SKM-1 treated with dmso at 0.1 percent for 144 hours (cell line): ENCODE results near the gene SPECC1.
"Not testable (repeated sequence)": the region's sequence is repeated elsewhere in the genome, so short reads cannot be mapped to it uniquely, and the experiment has no call there.

Experiments
- DNase-seq: peaks from one replicate; lab custom pipeline; 2025; ENCODE audit not compliant: unreplicated experiment; lab: John Stamatoyannopoulos, UW

The SPECC1 gene

GRCh38 chr17:20067711-20068110 is 58.6 kb downstream of the SPECC1 start:
- no peak for DNase-seq

- no peak for DNase-seq
Measured at GRCh38 chr17:20068445-20068844, 59.3 kb downstream of the SPECC1 start.

GRCh38 chr17:20071824-20072691 is 62.9 kb downstream of the SPECC1 start:
- no peak for DNase-seq

- no peak for DNase-seq
Measured at GRCh38 chr17:20072692-20072992, 63.5 kb downstream of the SPECC1 start.

- DNase-seq: peak; percentile 89
Measured at GRCh38 chr17:20073055-20073979, 64.2 kb downstream of the SPECC1 start.

- DNase-seq: no peak
Measured at GRCh38 chr17:20074001-20074400, 64.8 kb downstream of the SPECC1 start.

- peak; percentile 30 for DNase-seq
Measured at GRCh38 chr17:20074489-20074888, 65.3 kb downstream of the SPECC1 start.

GRCh38 chr17:20076137-20076536 is 67.0 kb downstream of the SPECC1 start:
- not testable (repeated sequence) for DNase-seq

- DNase-seq: no peak
Measured at GRCh38 chr17:20077978-20078685, 69.0 kb downstream of the SPECC1 start.

- no peak for DNase-seq
Measured at GRCh38 chr17:20080513-20080912, 71.4 kb downstream of the SPECC1 start.

- DNase-seq: no peak
Measured at GRCh38 chr17:20083156-20083859, 74.1 kb downstream of the SPECC1 start.

GRCh38 chr17:20084621-20085282 is 75.6 kb downstream of the SPECC1 start:
- DNase-seq: no peak

- no peak for DNase-seq
Measured at GRCh38 chr17:20085283-20085845, 76.2 kb downstream of the SPECC1 start.

GRCh38 chr17:20086416-20087076 is 77.4 kb downstream of the SPECC1 start:
- no peak for DNase-seq

GRCh38 chr17:20087538-20088250 is 78.5 kb downstream of the SPECC1 start:
- no peak for DNase-seq

GRCh38 chr17:20089756-20090547 is 80.8 kb downstream of the SPECC1 start:
- DNase-seq: no peak

GRCh38 chr17:20091174-20092029 is 82.2 kb downstream of the SPECC1 start:
- no peak for DNase-seq
